Activated CD4-positive, CD25-positive, alpha-beta regulatory T cell (primary cell): ENCODE measurements around the gene KMT5B.

Experiments used
- DNase-seq, 4 experiments: peaks; one replicate each; lab custom pipeline; 2025; lab: John Stamatoyannopoulos, UW

The KMT5B gene

DNA sequence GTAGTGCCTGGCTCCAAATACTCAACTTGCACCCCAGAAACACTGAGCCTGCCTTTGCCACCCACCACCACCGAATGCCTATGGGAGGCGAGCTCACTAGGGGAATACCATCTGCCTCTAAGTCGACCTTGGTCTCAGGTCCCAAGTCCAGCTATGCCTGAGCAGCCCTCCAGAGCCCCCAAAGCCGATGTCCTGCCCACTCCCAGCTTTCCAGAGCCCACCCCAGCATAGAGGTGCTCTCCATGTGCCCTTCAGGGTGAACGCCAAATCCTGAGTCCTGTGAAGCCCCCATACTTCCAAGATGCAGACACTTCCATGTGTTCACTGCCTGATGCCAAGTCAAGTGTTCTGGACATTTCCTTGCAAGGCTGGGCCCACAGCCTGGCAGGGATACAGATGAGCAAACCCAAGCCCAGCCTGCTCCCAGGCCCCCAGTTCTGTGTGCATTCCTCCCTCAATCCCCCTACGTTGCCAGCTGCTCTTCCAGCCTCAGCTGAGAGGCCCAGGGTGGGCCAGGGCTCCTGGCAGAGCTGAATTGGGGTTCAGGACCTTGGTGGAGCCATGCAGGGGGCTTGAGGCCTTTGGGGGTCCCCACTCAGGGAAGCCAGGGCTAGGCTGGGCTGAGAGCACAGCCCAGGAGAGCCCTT, 2.6 kb upstream of the KMT5B start:
- DNase-seq: no peak

DNA sequence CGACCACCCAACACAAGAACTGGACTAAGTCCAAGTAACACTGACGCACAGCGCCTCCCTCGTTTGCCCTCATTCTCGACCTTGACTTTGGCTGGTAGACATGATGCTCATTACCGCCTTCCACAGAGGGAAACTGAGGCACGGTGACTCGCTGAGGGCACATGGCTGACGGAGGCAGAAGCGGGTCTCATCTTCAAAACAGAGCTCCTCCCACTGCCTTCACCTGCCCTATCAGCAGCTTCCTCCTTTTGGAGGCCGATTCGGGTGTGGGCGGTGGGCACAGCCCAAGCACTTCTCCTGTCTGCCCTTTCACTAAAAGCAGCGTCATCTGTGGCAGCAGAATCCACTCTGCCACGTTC, 2.0 kb upstream of the KMT5B start:
- no peak for DNase-seq

DNA sequence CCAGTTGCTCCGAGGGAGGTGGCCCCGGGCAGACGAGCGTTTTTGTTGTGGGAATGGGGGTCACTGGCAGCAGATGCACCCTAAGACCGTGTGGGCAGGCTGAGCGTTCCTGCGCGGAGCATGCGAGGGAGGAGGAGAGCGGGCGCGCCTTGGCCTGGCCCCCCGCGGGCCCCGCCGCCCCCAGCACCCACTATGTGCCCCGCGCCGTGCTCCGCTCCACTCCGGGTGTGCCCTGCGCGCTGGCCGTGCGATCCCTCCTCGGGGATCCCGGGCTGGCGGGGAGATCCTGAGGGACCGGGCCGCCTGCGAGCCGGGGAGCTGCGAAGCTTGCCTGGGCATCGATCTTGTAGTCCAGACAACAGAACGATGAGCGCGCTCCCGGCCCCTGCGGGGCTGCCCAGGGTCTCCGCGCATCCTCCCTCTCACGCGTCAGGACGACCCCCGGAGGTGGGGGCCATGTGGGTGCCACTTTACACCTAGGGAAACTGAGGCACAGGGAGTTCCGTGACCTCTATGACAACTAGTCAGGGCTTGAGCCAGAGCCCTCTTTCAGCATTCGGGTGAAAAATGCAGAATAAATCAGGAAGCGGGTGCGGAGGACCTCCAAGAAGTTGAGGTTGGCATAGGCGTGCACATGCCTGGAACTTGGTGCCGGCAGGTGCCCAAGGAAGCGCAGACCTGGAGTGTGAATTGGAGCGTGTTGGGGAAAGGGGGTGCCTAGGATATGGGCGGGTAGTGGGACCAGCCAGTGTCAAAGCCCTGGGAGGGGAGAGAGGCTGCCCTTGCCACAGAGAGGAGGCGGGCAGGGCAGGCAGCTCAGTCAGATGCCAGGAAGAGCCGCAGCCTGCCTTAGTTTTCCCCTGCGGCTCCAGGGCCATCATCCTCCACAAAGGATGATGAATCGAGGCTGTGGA, 1.3 kb upstream of the KMT5B start:
- DNase-seq: no peak

DNA sequence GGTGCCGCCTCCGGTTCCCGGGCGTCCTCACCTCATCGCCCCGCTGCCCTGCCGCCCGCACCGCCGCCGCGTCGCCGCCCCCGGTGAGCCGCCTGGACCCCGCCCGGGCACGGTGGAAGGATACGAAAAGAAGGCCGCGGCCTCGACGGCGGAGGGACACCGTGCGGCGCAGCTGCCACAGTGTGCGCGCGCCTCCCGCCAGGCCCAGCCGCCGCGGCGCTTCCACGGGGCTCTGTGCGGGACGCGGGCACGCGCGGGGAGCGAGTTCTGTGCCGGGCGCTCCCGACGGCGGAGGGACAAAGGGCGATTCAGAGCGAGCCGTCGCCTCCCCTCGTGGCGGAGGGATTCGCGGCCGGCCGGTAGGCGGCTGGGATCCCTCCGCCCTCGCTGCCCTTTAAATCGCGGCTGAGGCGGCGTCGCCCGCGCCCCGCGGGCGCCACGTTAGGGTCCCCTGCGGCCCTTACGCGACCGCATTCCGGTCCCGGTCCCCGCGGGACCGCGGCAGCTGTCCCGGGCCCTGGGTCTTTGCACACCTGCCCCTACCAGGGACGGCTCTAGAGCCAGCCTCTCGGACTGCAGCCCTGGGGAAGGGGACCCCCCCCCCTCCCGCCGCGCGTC, 568 bp upstream of the KMT5B start:
- peak; percentile 70 to 80 (median 72) for DNase-seq

DNA sequence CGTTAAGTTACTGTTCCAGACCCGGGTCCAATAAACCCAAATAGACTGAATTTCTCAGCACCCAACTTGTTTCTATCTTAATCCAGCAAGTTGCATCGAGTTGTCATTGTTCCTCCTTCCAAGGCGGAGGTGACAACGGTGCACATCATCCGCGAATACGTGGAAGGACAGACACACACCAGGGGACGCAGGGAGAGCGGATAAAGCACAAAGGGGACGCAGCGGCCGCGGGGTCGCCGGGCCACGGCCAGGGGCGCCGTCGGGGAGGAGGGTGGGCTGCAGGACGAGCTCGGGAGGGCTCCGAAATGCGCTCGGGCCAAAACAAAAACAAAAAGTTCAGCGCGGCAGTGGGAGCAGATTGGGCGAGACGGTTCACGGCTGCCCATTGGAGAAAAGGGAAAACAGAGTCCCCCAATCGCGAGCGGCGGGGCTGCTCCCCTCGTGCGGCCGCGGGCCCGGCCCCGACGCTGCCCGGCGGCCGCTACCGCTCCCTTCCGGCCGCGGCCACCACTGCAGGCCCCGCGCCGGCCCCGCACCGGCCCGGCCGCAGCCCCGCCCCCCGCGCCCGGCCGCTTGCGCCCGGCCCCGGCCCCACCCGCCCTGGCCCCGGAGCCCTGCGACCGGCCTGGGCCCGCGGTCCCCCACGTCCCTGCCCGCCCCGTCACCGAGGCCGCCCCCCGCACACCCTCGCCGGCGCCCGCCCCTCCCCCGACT, 518 bp downstream of the KMT5B start:
- peak in 2 of 4 experiments; percentile 39 to 40 for DNase-seq

DNA sequence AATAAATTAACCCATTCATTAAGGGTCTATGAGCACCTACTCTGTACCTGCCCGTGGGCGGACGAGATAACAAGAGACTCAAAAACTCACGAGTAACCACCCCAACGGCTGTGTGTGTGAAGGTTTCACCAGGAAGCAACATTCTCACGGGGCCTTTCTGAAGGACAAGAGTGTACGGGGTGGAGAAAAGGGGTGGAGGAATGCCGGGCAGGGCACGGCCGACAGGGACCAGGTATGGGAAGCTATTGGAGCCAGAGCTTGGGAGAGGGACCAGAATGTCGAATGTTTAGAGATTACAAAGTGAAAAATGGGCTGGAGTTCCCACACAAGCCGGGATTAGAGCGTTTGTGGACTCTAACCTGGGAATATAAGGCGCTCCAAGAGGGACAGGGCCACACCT, 1.6 kb downstream of the KMT5B start:
- DNase-seq: no peak

DNA sequence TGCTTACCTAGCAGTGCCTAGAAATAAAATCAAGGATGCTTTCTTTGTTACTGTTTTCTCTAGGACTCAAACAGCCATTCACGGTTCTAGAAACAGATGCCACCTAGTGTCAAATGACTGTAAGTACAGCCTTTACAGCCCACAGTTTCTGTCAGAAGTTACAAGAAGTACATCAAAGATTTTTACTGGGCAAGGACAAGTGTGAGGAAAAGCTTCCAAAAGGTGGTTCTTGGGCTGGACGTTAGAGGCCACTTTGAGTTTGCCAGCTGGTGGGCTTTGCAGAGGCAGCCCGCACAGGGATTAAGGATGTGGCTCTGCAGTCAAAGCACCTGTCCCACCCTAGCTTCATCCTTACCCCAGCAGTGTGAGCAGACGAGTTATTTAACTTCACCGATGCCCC, 6.9 kb downstream of the KMT5B start:
- DNase-seq: no peak

DNA sequence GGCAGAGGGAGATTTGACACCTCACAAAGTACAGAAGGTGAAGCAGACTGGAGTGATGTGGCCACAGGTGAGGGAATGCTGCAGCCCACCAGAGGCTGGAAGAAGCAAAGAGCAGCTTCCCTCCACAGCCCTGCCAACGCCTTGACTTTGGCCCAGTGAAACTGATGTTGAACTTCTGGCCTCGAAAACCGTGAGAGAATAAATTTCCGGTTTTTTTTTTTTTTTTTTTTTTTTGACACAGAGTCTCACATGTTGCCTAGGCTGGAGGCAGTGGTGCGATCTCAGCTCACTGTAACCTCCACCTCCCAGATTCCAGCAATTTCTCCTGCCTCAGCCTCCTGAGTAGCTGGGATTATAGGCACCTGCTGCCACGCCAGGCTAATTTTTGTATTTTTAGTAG, 8.7 kb downstream of the KMT5B start:
- DNase-seq: no peak

DNA sequence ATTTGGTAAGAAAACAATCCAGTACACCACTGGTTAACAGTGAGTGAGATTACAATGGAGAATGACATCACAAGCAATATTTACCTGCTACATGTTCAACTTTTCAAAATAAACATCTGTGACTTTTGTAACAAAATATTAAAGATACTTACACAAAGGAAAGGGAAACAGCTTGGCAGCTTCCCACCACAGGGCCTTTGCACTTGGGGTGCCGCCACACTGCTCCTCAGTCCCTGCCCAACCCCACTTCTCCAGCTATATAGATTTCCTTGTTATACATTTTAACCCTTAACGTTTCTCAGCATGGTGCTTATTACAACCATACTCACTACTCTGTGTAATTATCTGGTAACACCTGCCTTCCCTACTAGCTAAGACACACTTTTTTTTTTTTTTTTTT, 10.9 kb downstream of the KMT5B start:
- no peak for DNase-seq

DNA sequence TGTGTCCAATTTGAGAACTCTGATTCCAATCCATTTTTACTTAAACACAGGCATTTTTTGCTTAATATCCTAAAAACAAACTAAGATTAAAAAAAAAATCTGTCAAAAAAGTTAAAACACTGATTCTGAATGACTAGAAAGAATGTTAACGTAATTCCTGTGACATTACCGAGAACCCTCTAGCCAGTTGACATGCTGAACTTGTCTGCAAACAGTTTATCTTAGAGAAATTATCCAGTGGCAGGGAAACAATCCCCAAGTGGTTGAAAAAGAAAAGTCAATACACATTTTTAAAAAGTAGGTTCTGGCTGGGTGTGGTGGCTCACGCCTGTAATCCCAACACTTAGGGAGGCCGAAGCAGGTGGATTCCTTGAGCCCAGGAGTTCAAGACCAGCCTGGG, 11.6 kb downstream of the KMT5B start:
- DNase-seq: no peak

DNA sequence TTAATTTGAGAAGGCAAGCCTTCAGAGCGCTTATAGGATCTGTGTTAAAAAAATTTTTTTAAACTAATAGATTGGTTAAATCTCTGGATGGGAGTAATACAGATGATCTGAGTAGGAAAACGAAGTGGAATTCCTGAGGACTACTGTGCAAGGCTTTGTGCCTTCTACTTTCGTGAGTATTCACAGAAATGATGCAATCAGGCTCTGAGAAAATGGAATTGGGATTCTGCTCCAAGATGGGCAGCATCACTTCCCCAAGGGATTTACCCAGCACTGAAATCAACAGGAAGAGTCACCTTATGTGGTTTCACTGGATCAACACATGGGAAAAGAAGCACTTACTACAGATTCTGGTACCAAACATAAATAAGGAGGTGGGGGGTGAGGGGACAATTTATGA, 12.5 kb downstream of the KMT5B start:
- no peak for DNase-seq

DNA sequence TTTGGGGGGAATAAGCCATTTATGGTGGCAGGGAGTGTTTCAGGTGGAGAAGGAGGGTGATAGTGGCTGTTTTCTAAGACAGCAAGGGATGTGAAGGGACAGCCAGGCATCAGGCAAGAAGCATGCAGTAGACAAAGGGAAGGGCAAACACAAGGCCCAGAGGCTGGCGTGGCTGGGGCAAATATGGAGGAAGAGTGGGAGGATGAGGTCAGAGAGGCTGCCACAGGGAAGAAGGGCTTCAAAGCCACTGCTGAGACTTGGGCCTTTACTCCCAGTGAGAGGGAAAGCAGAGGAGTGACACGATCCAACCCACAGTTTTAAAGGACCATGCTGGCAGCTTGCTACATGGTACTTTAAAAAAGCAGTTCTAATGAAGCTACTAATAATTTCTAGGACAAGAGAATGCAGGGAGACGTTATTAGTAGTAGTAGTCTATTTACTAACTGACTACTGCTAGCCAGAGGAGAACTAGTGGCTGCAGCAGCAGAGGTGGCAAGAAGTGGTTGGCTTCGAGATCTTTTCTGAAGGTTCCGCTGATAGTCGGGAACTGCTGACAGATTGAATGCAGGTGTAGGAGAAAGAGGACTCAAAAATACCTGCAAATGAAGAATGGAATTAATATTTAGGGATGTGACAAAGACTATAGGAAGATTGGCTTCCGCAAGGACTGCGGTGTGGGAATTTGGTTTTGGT, 13.7 kb downstream of the KMT5B start:
- no peak for DNase-seq

DNA sequence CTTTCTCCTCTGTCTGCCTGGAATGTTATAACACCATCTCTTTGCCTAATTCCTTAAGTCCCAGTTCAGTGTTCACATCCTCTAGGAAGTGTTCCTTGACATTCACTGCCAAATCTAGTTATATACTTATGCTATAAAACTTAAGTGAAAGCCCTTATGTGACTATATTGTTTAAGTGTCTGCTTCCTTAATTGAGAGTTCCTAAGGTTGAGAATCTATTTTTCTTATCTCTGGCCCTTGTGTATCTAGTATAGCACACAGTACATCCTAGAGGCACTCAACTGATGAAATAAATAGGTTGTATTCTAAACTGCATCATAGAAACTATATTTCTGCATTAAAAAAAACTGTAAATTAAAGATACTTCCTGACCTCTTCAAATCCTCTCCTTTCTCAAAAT, 16.9 kb downstream of the KMT5B start:
- DNase-seq: no peak

DNA sequence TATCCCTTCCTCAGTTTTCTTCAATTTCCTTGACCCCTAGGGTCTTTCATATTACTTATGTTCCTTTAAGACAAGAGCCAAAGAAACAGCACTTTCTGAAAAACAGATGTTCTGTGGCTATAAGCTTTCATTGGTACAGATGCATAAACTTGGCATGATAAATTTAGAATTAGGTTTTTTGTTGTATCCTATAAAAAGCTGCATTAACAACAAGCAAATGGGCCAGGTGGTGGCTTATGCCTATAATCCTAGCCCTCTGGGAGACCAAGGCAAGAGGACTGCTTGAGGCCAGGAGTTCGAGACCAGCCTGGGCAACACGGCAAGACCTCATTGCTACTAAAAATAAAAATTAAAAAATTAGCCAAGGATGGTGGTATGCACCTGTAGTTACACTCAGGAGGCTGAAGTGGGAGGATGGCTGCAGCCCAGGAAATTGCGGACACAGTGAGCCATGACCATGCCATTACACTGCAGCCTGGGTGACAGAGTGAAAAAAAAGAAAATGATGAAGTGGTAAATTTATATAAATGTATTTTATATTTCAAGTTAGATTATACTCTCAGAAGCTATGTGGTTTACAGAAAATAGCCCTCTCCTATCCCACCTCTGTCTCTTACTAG, 18.3 kb downstream of the KMT5B start:
- no peak for DNase-seq

DNA sequence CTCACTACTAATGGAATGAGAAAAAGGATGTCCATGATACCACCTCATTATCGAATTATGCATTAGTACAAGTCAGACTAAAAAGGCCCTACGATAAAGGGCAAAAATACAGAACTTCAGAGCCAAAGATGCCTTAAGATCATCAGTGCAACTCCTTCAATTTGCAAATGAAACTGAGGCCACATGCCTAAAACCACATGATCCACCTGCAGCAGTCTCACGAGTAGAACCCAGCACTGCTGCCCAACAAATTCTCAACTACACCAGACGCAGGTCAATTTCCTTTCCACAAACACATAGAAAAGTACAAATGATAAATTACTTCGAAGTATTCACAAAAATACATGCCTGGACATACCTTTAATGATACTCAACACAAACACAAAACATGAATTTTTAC, 20.1 kb downstream of the KMT5B start:
- no peak for DNase-seq

DNA sequence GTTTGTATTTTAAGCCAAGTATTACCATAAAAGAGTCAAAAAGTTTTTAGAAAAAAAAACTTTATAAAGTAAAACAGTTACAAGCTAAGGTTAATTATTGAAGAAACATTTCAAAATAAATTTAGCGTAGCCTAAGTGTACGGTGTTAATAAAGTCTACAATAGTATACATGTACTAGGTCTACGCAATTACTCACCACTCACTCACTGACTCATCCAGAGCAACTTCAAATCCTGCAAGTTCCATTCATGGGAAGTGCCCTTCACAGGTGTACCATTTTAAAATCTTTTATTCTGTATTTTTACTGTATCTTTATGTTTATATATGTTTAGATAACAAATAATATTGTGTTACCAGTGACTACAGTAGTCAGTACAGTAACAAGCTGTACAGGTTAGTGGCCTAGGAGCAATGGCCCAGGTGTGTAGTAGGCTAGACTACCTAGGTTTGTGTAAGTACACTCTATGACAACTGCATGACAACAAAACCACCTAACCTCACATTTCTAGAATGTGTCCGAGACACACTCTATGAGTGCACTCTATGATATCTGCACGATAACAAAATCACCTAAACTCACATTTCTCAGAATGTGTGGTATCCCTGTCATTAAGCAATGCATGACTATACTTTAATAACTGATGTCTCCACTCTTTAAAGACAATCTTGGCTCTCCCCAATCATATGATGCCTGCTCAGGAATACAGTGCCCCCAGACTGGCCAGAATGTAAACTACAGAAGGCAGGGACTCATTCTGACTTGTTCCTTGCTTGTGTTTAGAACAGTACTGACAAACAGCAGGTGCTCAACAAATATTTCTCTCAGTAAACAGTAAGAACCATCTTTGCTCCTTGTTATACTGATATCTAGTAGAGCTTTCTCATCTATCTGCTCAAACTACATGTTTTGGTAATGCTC, 21.2 kb downstream of the KMT5B start:
- no peak for DNase-seq

DNA sequence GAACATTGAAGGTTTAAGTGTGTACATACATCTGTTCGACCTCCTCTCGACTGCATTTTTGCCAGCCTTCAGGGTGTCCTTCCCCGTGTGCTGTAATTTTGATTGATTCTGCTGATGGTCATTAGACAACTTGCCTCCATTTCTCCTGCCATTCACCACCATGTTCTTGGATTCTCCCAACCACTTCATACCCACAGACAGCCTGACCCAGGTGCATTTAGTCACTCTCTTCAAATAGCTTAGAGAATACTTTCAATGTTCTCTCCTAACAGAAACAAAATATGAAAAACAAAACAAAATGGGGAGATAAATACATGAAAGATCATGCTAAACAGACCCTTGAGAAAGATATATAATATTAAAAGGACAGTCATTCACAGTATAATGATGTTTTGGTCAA, 23.2 kb downstream of the KMT5B start:
- no peak for DNase-seq

DNA sequence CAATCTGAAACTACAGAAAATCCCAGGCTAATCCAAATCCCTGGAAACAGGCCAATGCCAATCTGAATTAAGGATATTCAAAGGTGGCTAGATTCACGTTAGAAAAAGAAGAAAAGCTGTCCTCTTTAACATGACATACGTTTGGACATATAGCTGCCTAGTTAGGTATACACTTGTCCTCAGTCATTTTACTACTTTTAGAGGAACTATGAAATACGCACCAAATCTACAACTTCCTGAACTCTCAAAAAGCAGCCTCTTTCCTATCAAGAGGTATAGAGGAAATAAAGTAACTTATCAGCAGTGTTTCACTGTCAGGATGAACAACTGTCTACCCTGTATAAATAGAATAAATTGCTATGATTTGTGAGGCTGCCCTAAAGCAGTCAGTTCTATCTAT, 24.0 kb downstream of the KMT5B start:
- DNase-seq: no peak

DNA sequence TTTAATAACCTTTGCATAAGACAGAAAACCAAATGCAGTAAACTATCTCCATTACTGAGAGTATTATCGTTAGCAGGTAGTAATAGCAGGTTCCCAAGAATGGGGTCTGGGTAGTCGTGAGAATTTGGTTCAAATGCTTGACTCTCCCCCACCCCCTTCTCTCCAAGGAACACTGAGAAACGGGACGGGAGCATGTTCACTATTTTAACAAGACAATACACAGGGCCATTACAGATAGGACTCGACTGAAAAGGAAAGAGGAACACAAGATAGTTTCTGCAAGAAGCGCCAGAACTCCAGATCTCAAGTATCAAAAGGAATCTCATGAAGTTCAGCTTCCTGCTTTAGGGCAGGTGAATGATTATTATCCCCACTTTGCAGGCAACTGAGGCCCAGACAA, 27.0 kb downstream of the KMT5B start:
- no peak for DNase-seq

DNA sequence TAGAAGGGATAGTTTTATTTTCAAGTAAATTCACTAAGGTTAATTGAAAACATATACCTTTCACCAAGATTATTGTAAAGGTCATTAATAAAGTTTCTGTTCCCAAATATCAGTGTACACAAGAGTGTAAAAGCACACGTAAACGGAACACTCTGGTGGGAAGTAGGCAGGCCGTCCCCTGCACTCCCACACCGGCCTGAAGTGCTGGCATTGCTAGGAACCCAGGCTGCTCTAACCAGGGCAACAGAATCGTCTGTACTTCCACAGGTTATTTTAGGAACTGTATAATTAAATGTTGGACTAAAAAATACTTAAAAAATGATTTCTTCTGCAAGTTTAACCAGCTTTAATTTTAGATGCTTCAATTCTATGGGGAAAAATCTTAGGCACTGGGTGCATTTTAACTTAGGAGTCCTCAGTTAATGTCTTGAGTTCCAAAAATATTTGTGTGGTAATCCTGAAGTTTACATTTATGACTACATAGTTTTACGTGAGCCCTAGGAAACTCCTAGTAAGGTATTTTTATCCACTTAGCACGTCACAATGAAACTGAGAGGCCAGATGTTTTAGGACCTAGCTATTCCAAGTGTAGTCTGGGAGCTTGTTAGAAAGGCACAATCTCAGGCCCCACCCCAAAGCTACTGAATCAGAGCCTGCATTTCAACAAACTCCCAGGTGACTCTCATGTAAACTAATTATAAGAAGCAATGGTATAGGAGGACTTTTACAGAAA, 31.2 kb downstream of the KMT5B start:
- no peak for DNase-seq
